ENCODE measurements around the gene SLC39A11. TPM values are rescaled to one million over a fixed set of nuclear protein-coding genes. Genes with fewer than 3 reads are reported as not detected.

The SLC39A11 gene
- total and polyA plus RNA-seq, 2 experiments from 2014 or later: 11.7 to 16.4 TPM

GRCh38 chr17:73105431-73105830, 12.9 kb upstream of the SLC39A11 start:
- H3K36me3 ChIP-seq (ENCODE audit: low read depth): no peaks in the 10 kb centered on the region
- H3K9me3 ChIP-seq (ENCODE audit: low read depth): no peaks in the 10 kb centered on the region
- DNase-seq: no peak
- no peaks in the 10 kb centered on the region for H3K79me2 ChIP-seq (ENCODE audit: insufficient read depth)
- no peak overlapping the region for H2AFZ ChIP-seq
- in situ Hi-C loops (cut with MboI): no loop called here
- 78 to 85% methylated on average over 1 of the region's 1 CpG for WGBS, 2 experiments (ENCODE audit: low coverage in 1 of 2, low lambda C conversion rate in 2 of 2, missing lambda C conversion rate in 2 of 2)
- no peak overlapping the region for H3K27ac ChIP-seq
- no peak overlapping the region for H3K9ac ChIP-seq
- H3K4me2 ChIP-seq (ENCODE audit: unreplicated experiment): no peak overlapping the region
- H3F3A ChIP-seq (ENCODE audit: insufficient read depth): no peaks in the 10 kb centered on the region
- H3K4me1 ChIP-seq (ENCODE audit: insufficient read depth): no peaks in the 10 kb centered on the region
- H3K27me3 ChIP-seq (replicated peaks; ENCODE audit: insufficient read depth): no peaks in the 10 kb centered on the region
- no peaks in the 10 kb centered on the region for H3K9me2 ChIP-seq (ENCODE audit: insufficient read depth)
- TF ChIP-seq EZH2 (IDR thresholded peaks at IDR 0.05; ENCODE audit: insufficient read depth, poor library complexity, severe bottlenecking): no peak
- TF ChIP-seq EZH2phosphoT487 (IDR thresholded peaks at IDR 0.05; ENCODE audit: insufficient read depth, low read depth): no peak
- no peak overlapping the region for H3K4me3 ChIP-seq
- no peaks in the 10 kb centered on the region for H4K20me1 ChIP-seq (ENCODE audit: insufficient read depth)

- Histone ChIP-seq H3K9me2 (ENCODE audit: insufficient read depth) (no peaks in the 10 kb centered on the region), H4K20me1 (ENCODE audit: insufficient read depth) (no peaks in the 10 kb centered on the region), H3K9me3 (ENCODE audit: low read depth) (no peaks in the 10 kb centered on the region), H3K4me1 (ENCODE audit: insufficient read depth) (no peaks in the 10 kb centered on the region), H3K79me2 (ENCODE audit: insufficient read depth) (no peaks in the 10 kb centered on the region), H3K27me3 (replicated peaks; ENCODE audit: insufficient read depth) (no peaks in the 10 kb centered on the region), H3K36me3 (ENCODE audit: low read depth) (no peaks in the 10 kb centered on the region), H2AFZ (no peak overlapping the region), H3K4me2 (ENCODE audit: unreplicated experiment) (no peak overlapping the region), H3K9ac (no peak overlapping the region), H3K27ac (no peak overlapping the region), H3F3A (ENCODE audit: insufficient read depth) (no peaks in the 10 kb centered on the region), H3K4me3 (no peak overlapping the region)
- WGBS, 2 experiments (ENCODE audit: low coverage in 1 of 2, low lambda C conversion rate in 2 of 2, missing lambda C conversion rate in 2 of 2): 85 to 94% methylated on average over 3 of the region's 3 CpGs
- TF ChIP-seq EZH2 (IDR thresholded peaks at IDR 0.05; ENCODE audit: insufficient read depth, poor library complexity, severe bottlenecking): no peak
- no peak for TF ChIP-seq EZH2phosphoT487 (IDR thresholded peaks at IDR 0.05; ENCODE audit: insufficient read depth, low read depth)
- DNase-seq: no peak
- in situ Hi-C loops (cut with MboI): no loop called here
These were observed 12.0 kb upstream of the SLC39A11 start for GRCh38 chr17:73104450-73104849.

DNA sequence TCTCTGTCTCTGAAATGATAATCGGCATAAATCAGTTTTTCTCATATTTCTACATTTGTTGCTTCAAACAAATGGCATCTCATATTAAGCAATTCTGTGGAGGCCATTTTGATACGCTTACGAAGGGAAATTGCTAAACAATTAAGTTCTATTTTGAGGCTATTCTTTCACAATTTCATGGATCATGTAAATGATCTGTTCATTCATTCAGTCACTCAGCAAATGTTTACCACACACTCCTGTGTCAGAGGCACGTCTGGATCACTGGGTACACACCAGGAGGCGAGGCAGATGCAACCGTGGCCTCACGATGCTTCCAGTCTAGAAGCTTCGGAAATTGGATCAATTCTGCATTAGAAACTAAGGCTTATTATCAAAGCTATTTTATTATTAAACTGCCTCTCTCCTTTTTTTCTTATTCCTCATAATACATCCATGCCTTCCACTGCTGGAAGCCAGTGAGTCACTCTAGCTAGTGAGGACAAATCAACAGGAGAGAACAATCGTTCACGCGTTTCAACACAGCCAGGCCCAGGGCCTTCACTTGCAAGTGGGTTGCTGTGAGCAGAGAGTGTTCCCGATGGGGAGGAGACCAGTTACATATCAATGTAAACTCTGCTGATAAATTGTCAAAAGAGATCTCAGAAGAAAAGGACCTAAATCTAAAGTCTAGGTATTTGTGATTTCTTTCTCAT, 11.3 kb upstream of the SLC39A11 start:
- WGBS, 2 experiments (ENCODE audit: low coverage in 1 of 2, low lambda C conversion rate in 2 of 2, missing lambda C conversion rate in 2 of 2): 81 to 86% methylated on average over 12 of the region's 12 CpGs
- Histone ChIP-seq H3K27me3 (replicated peaks; ENCODE audit: insufficient read depth) (no peaks in the 10 kb centered on the region), H3K9ac (no peak overlapping the region), H3K27ac (no peak overlapping the region), H4K20me1 (ENCODE audit: insufficient read depth) (no peaks in the 10 kb centered on the region), H2AFZ (no peak overlapping the region), H3K79me2 (ENCODE audit: insufficient read depth) (no peaks in the 10 kb centered on the region), H3K4me3 (no peak overlapping the region), H3K4me1 (ENCODE audit: insufficient read depth) (no peaks in the 10 kb centered on the region), H3K9me2 (ENCODE audit: insufficient read depth) (no peaks in the 10 kb centered on the region), H3K9me3 (ENCODE audit: low read depth) (no peaks in the 10 kb centered on the region), H3K4me2 (ENCODE audit: unreplicated experiment) (no peak overlapping the region), H3F3A (ENCODE audit: insufficient read depth) (no peaks in the 10 kb centered on the region), H3K36me3 (ENCODE audit: low read depth) (no peaks in the 10 kb centered on the region)
- in situ Hi-C loops (cut with MboI): no loop called here
- DNase-seq: no peak
- TF ChIP-seq EZH2 (IDR thresholded peaks at IDR 0.05; ENCODE audit: insufficient read depth, poor library complexity, severe bottlenecking): no peak
- no peak for TF ChIP-seq EZH2phosphoT487 (IDR thresholded peaks at IDR 0.05; ENCODE audit: insufficient read depth, low read depth)

- in situ Hi-C loops (cut with MboI): no loop called here
- WGBS, 2 experiments (ENCODE audit: low coverage in 1 of 2, low lambda C conversion rate in 2 of 2, missing lambda C conversion rate in 2 of 2): 76 to 80% methylated on average over 6 of the region's 6 CpGs
These were observed 8.5 kb upstream of the SLC39A11 start for GRCh38 chr17:73101031-73101430.

More at GRCh38 chr17:73101031-73101430, 8.5 kb upstream of the SLC39A11 start:
- DNase-seq: no peak
- H3K9me2 ChIP-seq (ENCODE audit: insufficient read depth): no peaks in the 10 kb centered on the region
- H3K4me2 ChIP-seq (ENCODE audit: unreplicated experiment): no peak overlapping the region
- no peaks in the 10 kb centered on the region for H3K4me1 ChIP-seq (ENCODE audit: insufficient read depth)
- H4K20me1 ChIP-seq (ENCODE audit: insufficient read depth): no peaks in the 10 kb centered on the region
- H3K9ac ChIP-seq: no peak overlapping the region
- H3K36me3 ChIP-seq (ENCODE audit: low read depth): no peaks in the 10 kb centered on the region
- H3F3A ChIP-seq (ENCODE audit: insufficient read depth): no peaks in the 10 kb centered on the region
- no peak for TF ChIP-seq EZH2phosphoT487 (IDR thresholded peaks at IDR 0.05; ENCODE audit: insufficient read depth, low read depth)
- no peaks in the 10 kb centered on the region for H3K27me3 ChIP-seq (replicated peaks; ENCODE audit: insufficient read depth)
- H3K4me3 ChIP-seq: no peak overlapping the region
- H2AFZ ChIP-seq: no peak overlapping the region
- H3K9me3 ChIP-seq (ENCODE audit: low read depth): no peaks in the 10 kb centered on the region
- H3K27ac ChIP-seq: no peak overlapping the region
- no peaks in the 10 kb centered on the region for H3K79me2 ChIP-seq (ENCODE audit: insufficient read depth)

Measured in GM23248 (cell line).